SK-N-SH treated with all-trans-retinoic acid at 6 μM for 48 hours (cell line): ENCODE results near the gene VIP.

ENCODE experiments used
- ARNTL ChIP-seq: fragments of 450-650 bp; formaldehyde crosslinking; IDR thresholded peaks from 2 replicates; pipeline ENCODE4 v1.5.0; 2020; ENCODE audit warnings: low read depth, mild to moderate bottlenecking, moderate library complexity, borderline replicate concordance
- BACH2 ChIP-seq: fragments of 250-450 bp; sonication (Bioruptor Pico); IDR thresholded peaks from 2 replicates; pipeline ENCODE4 v1.9.0; 2021; ENCODE audit warnings: mild to moderate bottlenecking, borderline replicate concordance
- CSRNP3 ChIP-seq: fragments of 250-450 bp; sonication (Bioruptor Pico); IDR thresholded peaks from 2 replicates; pipeline ENCODE4 v1.5.1; 2021; ENCODE audit warnings: mild to moderate bottlenecking, moderate library complexity
- ISL1 ChIP-seq: fragments of 250-450 bp; sonication (Bioruptor Pico); IDR thresholded peaks from 2 replicates; pipeline ENCODE4 v2.1.2; 2022; ENCODE audit warnings: mild to moderate bottlenecking, moderate library complexity
- PATZ1 ChIP-seq: fragments of 250-450 bp; sonication (Bioruptor Pico); IDR thresholded peaks from 2 replicates; pipeline ENCODE4 v1.8.0; 2020; ENCODE audit warnings: mild to moderate bottlenecking, moderate library complexity, borderline replicate concordance
- POU6F1 ChIP-seq: fragments of 250-450 bp; sonication (Bioruptor Pico); IDR thresholded peaks from 2 replicates; pipeline ENCODE4 v1.8.0; 2021; ENCODE audit warnings: low read depth, mild to moderate bottlenecking, moderate library complexity, borderline replicate concordance
- PPARA ChIP-seq: fragments of 250-450 bp; sonication (Bioruptor Pico); IDR thresholded peaks from 2 replicates; pipeline ENCODE4 v1.5.0; 2020; ENCODE audit warnings: mild to moderate bottlenecking, borderline replicate concordance
- RARB ChIP-seq: fragments of 250-450 bp; sonication (Bioruptor Pico); IDR thresholded peaks from 2 replicates; pipeline ENCODE4 v1.8.0; 2021; ENCODE audit warnings: mild to moderate bottlenecking, moderate library complexity
- ZFP3 ChIP-seq: fragments of 250-450 bp; sonication (Bioruptor Pico); IDR thresholded peaks from 2 replicates; pipeline ENCODE4 v1.5.0; 2020; ENCODE audit warnings: mild to moderate bottlenecking, moderate library complexity
- ZFP30 ChIP-seq: fragments of 450-650 bp; formaldehyde crosslinking; IDR thresholded peaks from 2 replicates; pipeline ENCODE4 v1.5.0; 2022; ENCODE audit warnings: mild to moderate bottlenecking, moderate library complexity
- ZNF565 ChIP-seq: fragments of 450-650 bp; formaldehyde crosslinking; conservative IDR thresholded peaks from 2 replicates; pipeline ENCODE4 v1.5.0; 2020; ENCODE audit warnings: low read depth, mild to moderate bottlenecking, moderate library complexity
- ZNF70 ChIP-seq: fragments of 450-650 bp; formaldehyde crosslinking; IDR thresholded peaks from 2 replicates; pipeline ENCODE4 v1.5.0; 2020; ENCODE audit warnings: mild to moderate bottlenecking, moderate library complexity
- ZNF8 ChIP-seq: fragments of 450-650 bp; formaldehyde crosslinking; IDR thresholded peaks from 2 replicates; pipeline ENCODE4 v1.5.0; 2020; ENCODE audit warnings: mild to moderate bottlenecking, moderate library complexity

GRCh38 chr6:152783217-152783878, 32.8 kb downstream of the VIP start:
- TF ChIP-seq BACH2 (no peak), ARNTL (no peak), ZNF8 (CRISPR knock-in tag) (no peak), POU6F1 (CRISPR knock-in tag) (no peak), PATZ1 (no peak), CSRNP3 (CRISPR knock-in tag) (no peak), PPARA (CRISPR knock-in tag) (no peak), ZFP3 (CRISPR knock-in tag) (no peak), RARB (no peak), ZFP30 (CRISPR knock-in tag) (no peak), ZNF70 (CRISPR knock-in tag) (no peak), ISL1 (CRISPR knock-in tag) (no peak), ZNF565 (CRISPR knock-in tag) (no peak)
